ENCODE results near the gene LILRA2. TPM values are rescaled to one million over a fixed set of nuclear protein-coding genes. Genes with fewer than 3 reads are reported as not detected.
"Not testable (repeated sequence)": the region's sequence is repeated elsewhere in the genome, so short reads cannot be mapped to it uniquely, and the experiment has no call there.

The LILRA2 gene
- total RNA-seq, 1 donor from 2014 or later, result not detected

DNA sequence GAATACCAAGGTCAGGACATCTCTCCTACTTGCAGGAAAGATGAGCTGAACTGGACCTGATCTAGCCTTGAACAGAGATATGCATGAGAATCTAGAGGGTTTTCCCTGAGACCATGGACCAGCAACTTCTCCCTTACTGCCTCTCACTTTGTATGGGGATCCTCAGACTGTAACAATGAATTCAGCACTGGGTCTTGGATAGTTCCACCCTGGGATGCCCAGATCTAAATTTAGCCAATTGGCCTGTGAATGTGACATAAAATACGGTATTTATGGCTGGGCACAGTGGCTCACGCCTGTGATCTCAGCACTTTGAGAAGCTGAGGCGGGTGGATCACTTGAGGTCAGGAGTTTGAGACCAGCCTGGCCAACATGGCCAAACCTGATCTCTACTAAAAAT, 15.3 kb upstream of the LILRA2 start:
- H3K27me3 ChIP-seq, result no peaks in the 10 kb centered on the region
- DNase-seq (ENCODE audit: low spot score), result no peak
- no peak overlapping the region for H3K9ac ChIP-seq
- H3K4me2 ChIP-seq, result no peak overlapping the region
- H3K27ac Mint-ChIP-seq, result no peak overlapping the region
- TF ChIP-seq, protein P1, sequence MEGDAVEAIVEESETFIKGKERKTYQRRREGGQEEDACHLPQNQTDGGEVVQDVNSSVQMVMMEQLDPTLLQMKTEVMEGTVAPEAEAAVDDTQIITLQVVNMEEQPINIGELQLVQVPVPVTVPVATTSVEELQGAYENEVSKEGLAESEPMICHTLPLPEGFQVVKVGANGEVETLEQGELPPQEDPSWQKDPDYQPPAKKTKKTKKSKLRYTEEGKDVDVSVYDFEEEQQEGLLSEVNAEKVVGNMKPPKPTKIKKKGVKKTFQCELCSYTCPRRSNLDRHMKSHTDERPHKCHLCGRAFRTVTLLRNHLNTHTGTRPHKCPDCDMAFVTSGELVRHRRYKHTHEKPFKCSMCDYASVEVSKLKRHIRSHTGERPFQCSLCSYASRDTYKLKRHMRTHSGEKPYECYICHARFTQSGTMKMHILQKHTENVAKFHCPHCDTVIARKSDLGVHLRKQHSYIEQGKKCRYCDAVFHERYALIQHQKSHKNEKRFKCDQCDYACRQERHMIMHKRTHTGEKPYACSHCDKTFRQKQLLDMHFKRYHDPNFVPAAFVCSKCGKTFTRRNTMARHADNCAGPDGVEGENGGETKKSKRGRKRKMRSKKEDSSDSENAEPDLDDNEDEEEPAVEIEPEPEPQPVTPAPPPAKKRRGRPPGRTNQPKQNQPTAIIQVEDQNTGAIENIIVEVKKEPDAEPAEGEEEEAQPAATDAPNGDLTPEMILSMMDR (IDR thresholded peaks at IDR 0.05), result no peak
- TF ChIP-seq EZH2 (IDR thresholded peaks at IDR 0.05), result no peak
- TF ChIP-seq EZH2phosphoT487 (IDR thresholded peaks at IDR 0.05), result no peak
- no peaks in the 10 kb centered on the region for H3F3A ChIP-seq (ENCODE audit: low read depth)
- H3K27ac ChIP-seq, result no peak overlapping the region
- H3K4me3 ChIP-seq, result no peak overlapping the region
- no peak overlapping the region for H3K4me3 Mint-ChIP-seq
- H3K9me3 ChIP-seq (ENCODE audit: low read depth), result peaks cover 5% of the 10 kb centered on the region
- no peaks in the 10 kb centered on the region for H4K20me1 ChIP-seq (ENCODE audit: low read depth)
- H3K79me2 ChIP-seq (ENCODE audit: low read depth), result no peaks in the 10 kb centered on the region
- H2AFZ ChIP-seq (replicated peaks), result no peak overlapping the region
- H3K9me3 Mint-ChIP-seq, result peaks cover 14% of the 10 kb centered on the region
- H3K4me1 ChIP-seq, result no peaks in the 10 kb centered on the region
- no peaks in the 10 kb centered on the region for H3K36me3 Mint-ChIP-seq
- no peaks in the 10 kb centered on the region for H3K36me3 ChIP-seq
- H3K27me3 Mint-ChIP-seq (ENCODE audit: insufficient read depth, low read depth), result peaks cover 2% of the 10 kb centered on the region
- no peaks in the 10 kb centered on the region for H3K4me1 Mint-ChIP-seq

DNA sequence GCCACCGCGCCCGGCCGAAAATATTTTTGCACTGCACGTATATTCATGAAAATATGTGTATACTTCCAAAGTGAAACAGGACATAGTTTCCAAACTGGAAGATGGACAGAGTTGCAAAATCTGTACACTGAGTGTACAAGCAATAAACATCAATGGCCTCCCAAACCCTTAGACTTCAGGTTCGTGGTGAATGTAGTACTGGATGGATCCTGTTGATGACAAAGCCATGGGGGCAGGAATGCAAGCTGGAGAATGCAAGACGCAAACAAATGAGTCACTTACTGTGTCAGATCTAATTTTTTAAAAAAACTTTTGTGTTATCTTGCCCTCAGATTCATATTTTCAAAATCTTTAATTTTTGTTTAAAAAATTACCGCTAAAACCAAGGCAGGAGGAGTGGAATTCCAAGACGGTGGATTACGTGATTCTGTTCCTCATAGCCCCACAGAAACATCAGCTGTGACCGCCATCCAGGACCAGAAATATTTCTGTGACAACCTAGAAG, 12.7 kb upstream of the LILRA2 start:
- peaks cover 2% of the 10 kb centered on the region for H3K27me3 Mint-ChIP-seq (ENCODE audit: insufficient read depth, low read depth)
- Histone ChIP-seq H4K20me1 (ENCODE audit: low read depth) (no peaks in the 10 kb centered on the region), H3K4me3 (no peak overlapping the region), H3K27me3 (no peaks in the 10 kb centered on the region), H3K4me2 (no peak overlapping the region), H3K9ac (no peak overlapping the region), H3K9me3 (ENCODE audit: low read depth) (peaks cover 12% of the 10 kb centered on the region), H3K36me3 (no peaks in the 10 kb centered on the region), H3K79me2 (ENCODE audit: low read depth) (no peaks in the 10 kb centered on the region), H3K27ac (no peak overlapping the region), H2AFZ (replicated peaks) (no peak overlapping the region), H3K4me1 (no peaks in the 10 kb centered on the region), H3F3A (ENCODE audit: low read depth) (no peaks in the 10 kb centered on the region)
- no peaks in the 10 kb centered on the region for H3K4me1 Mint-ChIP-seq
- H3K36me3 Mint-ChIP-seq, result no peaks in the 10 kb centered on the region
- peaks cover 4% of the 10 kb centered on the region for H3K9me3 Mint-ChIP-seq
- H3K27ac Mint-ChIP-seq, result no peak overlapping the region
- TF ChIP-seq EZH2 (IDR thresholded peaks at IDR 0.05) (no peak), EZH2phosphoT487 (IDR thresholded peaks at IDR 0.05) (no peak)
- TF ChIP-seq, protein P1 (IDR thresholded peaks at IDR 0.05), result no peak
- DNase-seq (ENCODE audit: low spot score), result no peak
- H3K4me3 Mint-ChIP-seq, result no peak overlapping the region

DNA sequence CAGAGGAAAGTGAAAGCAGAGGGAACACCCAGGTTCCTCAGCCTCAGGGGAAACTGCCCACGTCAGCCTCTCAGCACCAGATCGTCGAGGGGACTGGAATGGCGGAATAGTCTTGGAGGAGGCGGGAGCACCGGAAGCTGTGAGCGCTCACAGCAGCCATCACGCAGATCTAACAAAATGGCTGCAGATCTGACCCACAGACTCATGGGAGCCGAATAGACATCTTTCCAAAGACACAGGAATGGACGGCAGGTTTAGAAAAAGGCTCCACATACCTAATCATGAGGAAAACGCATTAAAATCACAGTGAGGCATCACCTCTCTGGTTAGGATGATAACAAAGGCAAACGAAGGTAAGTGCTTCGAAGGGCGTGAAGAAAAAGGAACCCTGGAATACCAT, 11.8 kb upstream of the LILRA2 start:
- Histone ChIP-seq H2AFZ (replicated peaks) (no peak overlapping the region), H4K20me1 (ENCODE audit: low read depth) (no peaks in the 10 kb centered on the region), H3K4me3 (no peak overlapping the region), H3K9me3 (ENCODE audit: low read depth) (peaks cover 12% of the 10 kb centered on the region), H3K27me3 (no peaks in the 10 kb centered on the region), H3K4me1 (no peaks in the 10 kb centered on the region), H3F3A (ENCODE audit: low read depth) (no peaks in the 10 kb centered on the region), H3K27ac (no peak overlapping the region), H3K4me2 (no peak overlapping the region), H3K79me2 (ENCODE audit: low read depth) (no peaks in the 10 kb centered on the region), H3K9ac (no peak overlapping the region), H3K36me3 (no peaks in the 10 kb centered on the region)
- Mint-ChIP-seq H3K4me3 (no peak overlapping the region), H3K9me3 (peaks cover 4% of the 10 kb centered on the region), H3K27me3 (ENCODE audit: insufficient read depth, low read depth) (peaks cover 2% of the 10 kb centered on the region), H3K27ac (no peak overlapping the region), H3K4me1 (no peaks in the 10 kb centered on the region), H3K36me3 (no peaks in the 10 kb centered on the region)
- TF ChIP-seq EZH2 (IDR thresholded peaks at IDR 0.05) (no peak), EZH2phosphoT487 (IDR thresholded peaks at IDR 0.05) (no peak)
- TF ChIP-seq, protein P1 (IDR thresholded peaks at IDR 0.05), result no peak
- no peak for DNase-seq (ENCODE audit: low spot score)

DNA sequence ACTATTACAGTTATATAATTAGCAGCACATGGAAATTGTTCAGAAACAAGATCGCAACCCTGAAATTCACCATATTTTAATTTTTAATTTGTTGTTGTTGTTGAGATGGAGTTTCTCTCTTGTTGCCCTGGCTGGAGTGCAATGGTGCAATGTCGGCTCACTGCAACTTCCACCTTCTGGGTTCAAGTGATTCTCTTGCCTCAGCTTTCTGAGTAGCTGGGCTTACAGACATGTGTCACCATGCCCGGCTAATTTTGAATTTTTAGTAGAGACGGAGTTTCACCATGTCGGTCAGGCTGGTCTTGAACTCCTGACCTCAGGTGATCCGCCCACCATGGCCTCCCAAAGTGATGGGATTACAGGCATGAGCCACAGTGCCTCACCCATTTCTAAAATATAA, 10.4 kb upstream of the LILRA2 start:
- not testable (repeated sequence) for H3K4me1 Mint-ChIP-seq; H4K20me1 ChIP-seq (ENCODE audit: low read depth); H3K4me3 Mint-ChIP-seq; H3K27me3 ChIP-seq; H3K9ac ChIP-seq; H3K79me2 ChIP-seq (ENCODE audit: low read depth); H2AFZ ChIP-seq (replicated peaks); H3K27me3 Mint-ChIP-seq (ENCODE audit: insufficient read depth, low read depth); H3K4me2 ChIP-seq; H3K36me3 ChIP-seq; H3K36me3 Mint-ChIP-seq; H3K27ac Mint-ChIP-seq; H3K9me3 Mint-ChIP-seq; H3K27ac ChIP-seq; H3F3A ChIP-seq (ENCODE audit: low read depth); H3K4me1 ChIP-seq; H3K4me3 ChIP-seq; DNase-seq (ENCODE audit: low spot score)
- peaks cover 17% of the 10 kb centered on the region for H3K9me3 ChIP-seq (ENCODE audit: low read depth)
